CD4-positive, alpha-beta T cell treated with Interleukin-10 for 1 hour (primary cell): ENCODE results near the gene SLC5A1.

Experiments used
- DNase-seq: peaks from one replicate; pipeline ENCODE4 v3.0.0-alpha.2; 2020

SLC5A1 gene

GRCh38 chr22:32052244-32052643 lies 9.2 kb downstream of the SLC5A1 start:
- DNase-seq: no peak

DNA sequence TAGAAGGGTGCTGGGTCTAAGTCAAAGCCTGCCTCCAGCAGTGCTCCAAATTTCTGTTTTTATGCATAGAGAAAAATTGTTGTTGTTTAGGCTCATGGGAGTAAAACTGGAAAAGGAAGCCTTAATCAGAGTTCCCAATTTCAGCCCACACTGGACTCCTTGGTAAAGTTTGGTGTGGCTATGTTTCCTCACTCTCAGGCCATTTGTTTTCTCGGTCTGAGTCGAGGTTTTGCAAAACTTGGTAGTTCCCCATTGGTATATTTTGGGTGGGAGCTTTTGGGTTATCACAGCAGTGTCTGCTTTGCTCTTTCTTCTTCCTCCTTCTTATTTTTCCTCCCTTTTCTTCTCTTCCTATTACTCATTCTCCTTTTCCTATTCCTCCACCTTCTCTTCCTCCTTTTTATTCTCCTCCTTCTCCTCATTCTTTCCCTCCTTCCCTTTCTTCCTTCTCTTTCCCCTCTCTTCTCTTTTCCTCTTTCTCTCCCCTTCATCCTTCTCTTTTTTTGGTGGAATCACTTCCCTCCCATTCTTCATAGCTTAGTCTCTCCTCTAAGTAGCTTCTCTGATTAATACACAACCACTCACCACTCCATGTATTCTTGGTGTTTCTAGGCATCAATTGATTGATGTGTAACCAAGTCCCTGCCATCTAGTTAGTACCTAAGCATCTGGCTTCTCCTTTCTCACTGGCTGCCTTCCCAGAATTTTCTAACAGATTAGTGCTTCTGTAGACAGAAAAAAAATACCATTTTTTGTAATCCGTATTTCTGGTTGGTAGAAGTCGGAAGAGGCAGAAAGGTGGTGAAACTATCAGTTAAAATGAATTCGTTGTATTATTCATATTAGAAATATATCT lies 10.1 kb downstream of the SLC5A1 start:
- no peak for DNase-seq

DNA sequence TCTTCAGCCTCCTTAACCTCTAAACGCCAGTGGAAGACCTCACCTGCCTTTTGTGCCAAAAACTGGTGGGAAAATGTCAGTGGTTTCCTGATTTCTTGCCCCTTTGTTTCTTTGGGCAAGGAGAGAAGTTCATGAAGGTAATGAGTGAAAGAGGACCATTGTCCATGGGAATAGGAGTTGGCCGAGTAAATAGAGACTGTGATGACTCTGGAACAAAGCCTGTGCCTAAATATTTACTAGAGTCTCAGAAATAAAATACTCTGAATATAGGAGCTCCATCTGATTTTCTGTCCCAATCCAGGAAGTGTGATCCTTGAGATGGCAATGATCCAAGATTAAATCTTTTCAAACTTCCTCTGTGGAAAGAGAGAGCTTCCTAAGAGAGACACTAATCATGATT lies 12.0 kb downstream of the SLC5A1 start:
- DNase-seq: no peak

- no peak for DNase-seq
These were observed 15.7 kb downstream of the SLC5A1 start for GRCh38 chr22:32058656-32059260.

DNA sequence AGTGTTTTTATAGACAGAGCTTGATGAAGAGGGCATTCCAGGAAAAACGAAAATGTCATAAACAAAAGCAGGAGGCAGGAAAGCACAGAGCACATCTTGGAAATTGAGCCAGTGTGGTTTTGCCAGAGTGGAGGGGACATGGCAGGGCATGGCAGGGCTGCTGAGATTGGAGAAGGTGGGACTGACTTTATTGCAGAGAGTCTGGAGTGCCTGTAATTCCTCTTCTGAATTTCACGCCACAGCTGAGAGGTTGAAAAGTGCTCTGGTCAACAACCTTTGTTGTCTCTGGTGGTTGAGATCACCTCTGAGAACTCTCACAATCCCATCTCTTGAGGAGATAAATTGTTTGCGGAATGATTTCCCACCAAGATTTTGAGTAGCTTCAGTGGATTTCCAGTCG lies 16.4 kb downstream of the SLC5A1 start:
- no peak for DNase-seq

DNA sequence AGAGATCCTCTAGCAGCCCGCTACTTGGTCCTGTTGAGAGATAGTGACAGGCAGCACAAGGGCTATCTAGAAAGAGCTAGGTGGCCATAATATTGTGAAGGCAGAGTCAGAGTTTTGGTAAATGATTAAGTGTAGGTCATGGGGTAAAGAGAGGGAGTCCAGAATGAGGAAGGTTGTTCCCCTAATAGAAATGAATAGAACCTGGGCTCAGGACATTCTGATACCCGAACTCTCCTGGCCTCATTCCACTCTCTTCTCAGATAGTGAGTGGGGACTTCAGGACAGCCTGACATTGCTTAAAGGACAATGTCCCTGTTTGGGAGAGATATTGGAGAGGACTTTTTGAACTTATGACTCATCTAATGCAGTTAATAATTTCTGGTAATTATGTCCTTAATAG lies 20.6 kb downstream of the SLC5A1 start:
- DNase-seq: no peak

- no peak for DNase-seq
These were observed 23.8 kb downstream of the SLC5A1 start for GRCh38 chr22:32066820-32067219.

DNA sequence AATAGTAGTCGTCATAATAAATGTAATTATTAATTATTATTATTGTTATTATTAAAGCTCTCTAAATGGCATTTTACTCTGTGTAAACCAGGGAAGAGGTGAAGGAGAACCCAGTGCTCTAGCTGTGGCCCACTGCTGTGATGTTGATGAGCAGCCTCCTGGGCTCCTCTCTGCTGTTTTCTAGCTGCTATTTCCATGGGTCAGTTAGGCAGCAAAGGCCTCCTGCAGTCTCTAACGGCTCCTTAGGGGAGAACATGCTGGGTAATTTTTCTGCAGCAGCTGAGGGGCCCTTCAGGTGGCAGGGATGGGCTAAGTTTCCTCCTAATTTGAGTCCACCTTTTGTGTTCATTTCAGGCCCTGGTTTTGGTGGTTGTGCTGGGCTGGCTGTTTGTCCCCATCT lies 24.6 kb downstream of the SLC5A1 start:
- no peak for DNase-seq

GRCh38 chr22:32069579-32070372 lies 26.7 kb downstream of the SLC5A1 start:
- DNase-seq: no peak

DNA sequence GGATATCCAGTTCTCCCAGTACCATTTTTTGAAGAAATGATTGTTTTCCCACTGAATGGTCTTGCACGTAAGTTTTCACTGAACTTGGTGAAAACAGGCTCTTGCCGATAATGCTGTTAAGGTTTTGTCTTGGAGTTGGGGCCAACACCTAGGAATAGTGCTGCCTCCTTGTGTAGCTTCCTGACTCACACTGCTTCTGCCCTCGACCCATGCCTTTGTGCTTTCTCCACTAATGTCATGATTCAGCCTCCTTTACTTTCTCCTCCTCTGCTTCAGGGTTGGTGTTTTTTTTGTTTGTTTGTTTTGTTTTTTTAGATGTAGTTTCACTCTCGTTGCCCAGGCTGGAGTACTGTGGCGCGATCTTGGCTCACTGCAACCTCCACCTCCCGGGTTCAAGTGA lies 30.2 kb downstream of the SLC5A1 start:
- no peak for DNase-seq

GRCh38 chr22:32073823-32074380 lies 30.8 kb downstream of the SLC5A1 start:
- no peak for DNase-seq

DNA sequence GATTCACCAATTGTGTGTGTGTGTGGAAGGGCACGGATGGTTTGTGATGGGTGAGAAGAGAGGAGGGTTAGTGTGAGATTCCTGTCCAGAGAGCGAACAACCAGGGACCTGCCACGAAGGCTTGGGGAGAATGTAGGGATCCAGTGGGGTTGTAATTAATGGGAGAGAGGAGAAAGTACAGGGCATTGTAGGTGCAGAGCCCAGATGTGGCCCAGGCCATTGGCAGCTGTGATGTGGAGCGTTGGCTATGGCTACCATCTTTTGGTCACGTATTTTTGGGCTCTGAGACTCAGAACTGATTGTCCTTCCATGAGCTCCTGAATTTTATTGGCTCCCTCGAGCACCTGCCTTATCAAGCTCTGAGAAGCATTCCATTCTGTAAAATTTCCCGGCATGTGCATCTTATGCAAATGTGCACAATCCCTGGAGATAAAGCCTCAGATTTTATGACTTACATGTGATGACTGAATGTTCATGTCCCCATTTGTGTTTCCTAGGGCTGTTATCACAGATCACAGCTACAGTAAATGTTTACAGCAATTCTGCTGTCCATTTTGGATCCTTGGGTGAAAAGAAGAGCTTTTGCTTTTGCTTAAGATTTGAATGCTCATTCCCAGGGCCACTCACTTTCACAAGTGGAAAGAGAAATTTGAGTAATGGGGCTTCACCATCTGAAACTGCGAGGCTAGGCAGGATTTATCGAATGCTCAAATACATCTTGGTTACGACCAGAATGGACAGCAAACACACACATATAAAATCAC lies 33.1 kb downstream of the SLC5A1 start:
- DNase-seq: no peak

DNA sequence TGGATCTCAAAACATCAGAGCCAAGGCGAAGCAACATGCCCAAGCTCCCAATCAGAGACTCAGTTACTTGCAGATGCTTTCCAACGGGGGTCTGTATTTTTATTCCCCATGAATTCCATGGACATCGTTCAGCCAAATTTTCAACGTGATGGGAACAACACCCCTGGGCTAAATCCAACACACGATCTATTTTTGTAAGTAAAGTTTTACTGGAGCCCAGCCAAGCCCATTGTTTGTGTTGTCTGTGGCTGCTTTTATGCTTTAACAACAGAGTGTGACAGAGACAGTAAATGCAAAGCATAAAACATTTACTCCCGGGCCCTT lies 33.7 kb downstream of the SLC5A1 start:
- DNase-seq: no peak

DNA sequence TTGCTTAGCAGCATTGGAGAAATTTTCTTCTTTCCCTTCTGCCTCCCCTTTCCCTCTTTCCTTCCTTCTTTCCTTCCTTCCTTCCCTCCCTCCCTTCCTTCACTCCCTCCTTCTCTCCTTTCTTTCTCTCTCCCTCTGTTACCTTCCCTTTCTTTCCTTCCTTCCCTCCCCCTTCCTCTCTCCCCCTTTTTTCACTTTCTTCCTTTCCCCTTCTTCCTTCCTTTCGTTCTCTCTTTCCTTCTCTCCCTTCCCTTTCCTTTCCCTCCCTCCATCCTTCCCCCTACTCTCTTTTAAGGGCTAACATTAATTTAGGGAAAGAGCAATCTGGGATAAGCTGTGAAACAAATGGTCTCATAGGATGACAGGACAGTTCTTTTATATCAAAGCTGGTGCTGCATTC lies 34.1 kb downstream of the SLC5A1 start:
- no peak for DNase-seq

GRCh38 chr22:32079130-32080089 lies 36.3 kb downstream of the SLC5A1 start:
- DNase-seq: no peak

GRCh38 chr22:32080904-32081303 lies 37.8 kb downstream of the SLC5A1 start:
- peak; percentile 49 for DNase-seq

- DNase-seq: no peak
These were observed 39.3 kb downstream of the SLC5A1 start for GRCh38 chr22:32082331-32082730.

GRCh38 chr22:32083000-32083399 lies 39.9 kb downstream of the SLC5A1 start:
- no peak for DNase-seq

DNA sequence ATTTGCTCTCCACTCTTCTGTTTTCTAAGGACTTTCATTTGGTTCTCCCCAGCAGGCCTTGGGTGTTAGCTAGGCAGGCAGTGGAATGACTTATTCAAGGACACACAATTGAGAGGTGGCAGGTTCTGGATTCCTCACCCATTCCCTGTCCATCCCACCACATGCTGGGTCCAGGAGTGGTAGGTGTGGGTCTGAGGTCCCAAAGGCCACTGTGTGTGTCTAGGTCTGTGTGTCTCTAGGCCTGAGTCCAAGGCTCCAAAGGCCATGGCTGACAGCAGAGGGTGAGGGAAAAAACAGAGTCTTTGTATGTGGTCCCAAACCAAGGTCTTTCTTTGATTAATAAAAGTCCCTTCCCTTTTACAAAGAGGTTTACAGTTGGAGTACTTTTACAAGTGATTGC lies 40.8 kb downstream of the SLC5A1 start:
- no peak for DNase-seq

DNA sequence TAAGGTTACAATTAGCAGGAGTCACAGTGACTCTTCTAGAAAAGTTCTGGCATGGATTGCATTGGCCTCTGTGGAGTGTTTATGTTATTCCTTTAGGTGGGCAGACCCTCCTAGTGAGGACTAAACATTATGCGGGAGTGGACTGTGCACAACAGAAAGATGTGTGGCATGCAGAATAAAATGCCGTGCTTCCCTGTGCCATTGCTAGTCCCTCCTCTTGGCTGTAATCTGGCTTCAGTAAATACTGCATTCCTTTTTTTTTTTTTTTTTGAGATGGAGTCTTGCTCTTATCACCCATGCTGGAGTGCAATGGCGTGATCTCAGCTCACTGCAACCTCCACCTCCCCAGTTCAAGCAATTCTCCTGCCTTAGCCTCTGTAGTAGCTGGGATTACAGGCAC lies 45.0 kb downstream of the SLC5A1 start:
- no peak for DNase-seq

- no peak for DNase-seq
These were observed 54.0 kb downstream of the SLC5A1 start for GRCh38 chr22:32097018-32097417.
